Measurements from ENCODE around the gene BRCA2. TPM values are rescaled to one million over a fixed set of nuclear protein-coding genes. Genes with fewer than 3 reads are reported as not detected.
A peak's percentile ranks its signal among the peaks of the same experiment; 100 is the strongest.

The BRCA2 gene
- total RNA-seq, 1 donor from 2014 or later: 2.1 TPM

GRCh38 chr13:32381539-32381938 lies 66.2 kb downstream of the BRCA2 start:
- DNase-seq (ENCODE audit: low spot score): no peak

DNA sequence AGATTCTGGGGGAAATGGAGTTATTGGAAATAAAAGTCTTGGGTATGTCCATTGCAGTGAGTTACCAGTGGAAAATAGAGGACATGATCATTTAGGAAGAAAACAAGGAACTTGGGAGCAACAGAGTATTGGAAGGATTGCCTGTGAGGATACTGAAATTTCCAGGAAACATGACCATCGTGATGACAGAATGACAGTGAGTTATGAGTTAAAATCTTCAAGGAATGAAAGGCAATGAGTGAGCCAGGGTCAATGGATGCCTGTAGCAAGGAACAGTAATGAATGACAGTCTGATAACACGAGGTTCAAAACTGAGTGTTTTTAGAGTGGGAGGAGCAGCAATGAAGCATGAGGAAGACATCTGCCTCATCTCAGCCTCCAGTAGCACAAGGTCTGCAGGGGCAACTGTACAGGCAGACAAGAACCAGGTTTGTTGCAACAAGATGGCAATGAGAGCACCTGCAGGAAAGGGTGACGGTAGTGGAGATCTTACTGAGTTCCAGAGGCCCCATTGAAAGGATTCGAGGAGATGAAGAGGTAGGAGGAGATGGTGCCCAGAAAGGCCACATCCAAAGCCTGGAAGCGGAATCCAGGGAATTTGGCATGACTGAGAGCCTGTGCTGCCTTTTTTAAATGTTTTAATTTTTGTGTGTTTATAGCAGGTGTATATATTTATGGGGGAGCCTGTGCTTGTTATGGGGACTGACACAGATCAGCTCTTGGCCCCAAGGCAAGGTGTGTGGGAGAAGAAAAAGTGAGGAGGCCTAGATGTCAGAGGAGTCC lies 68.7 kb downstream of the BRCA2 start:
- DNase-seq (ENCODE audit: low spot score): no peak

DNA sequence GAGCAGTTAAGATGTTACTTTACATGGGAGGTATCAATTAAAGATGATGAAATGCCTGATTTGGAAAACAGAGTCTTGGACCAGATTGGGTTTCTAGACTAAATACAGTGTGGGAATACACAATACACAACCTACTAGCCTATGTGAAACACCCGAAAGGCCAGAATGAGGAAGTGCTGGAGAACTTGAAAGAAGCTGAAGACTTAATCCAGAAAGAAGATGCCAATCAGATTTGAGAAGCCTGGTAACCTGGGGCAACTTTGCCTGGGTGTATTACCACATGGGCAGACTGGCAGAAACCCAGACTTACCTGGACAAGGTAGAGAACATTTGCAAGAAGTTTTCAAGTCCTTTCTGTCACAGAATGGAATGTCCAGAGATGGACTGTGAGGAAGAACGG lies 69.4 kb downstream of the BRCA2 start:
- DNase-seq (ENCODE audit: low spot score): no peak

- DNase-seq (ENCODE audit: low spot score): no peak
These were observed 70.1 kb downstream of the BRCA2 start for GRCh38 chr13:32385410-32385809.

- no peak for DNase-seq (ENCODE audit: low spot score)
These were observed 74.7 kb downstream of the BRCA2 start for GRCh38 chr13:32390048-32390447.

DNA sequence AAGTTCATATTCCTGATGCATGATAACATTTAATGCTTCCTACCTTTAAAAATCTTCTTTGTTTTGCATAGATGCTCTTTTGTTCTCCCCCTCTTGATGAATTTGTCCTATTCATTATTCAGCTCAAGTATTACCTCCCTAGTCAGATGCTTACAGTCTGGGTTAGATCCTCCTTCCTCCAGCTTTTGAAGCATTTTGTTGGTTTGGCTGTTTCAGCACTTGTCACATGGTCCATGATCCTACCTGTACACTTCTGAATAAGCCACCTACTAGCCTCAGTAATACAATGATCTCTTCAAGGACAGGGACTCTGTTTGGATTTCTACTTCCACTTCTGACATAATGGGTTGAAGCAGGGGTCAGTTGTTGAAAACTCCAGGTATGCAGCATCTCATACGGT lies 75.2 kb downstream of the BRCA2 start:
- no peak for DNase-seq (ENCODE audit: low spot score)

GRCh38 chr13:32391101-32391619 lies 75.9 kb downstream of the BRCA2 start:
- DNase-seq (ENCODE audit: low spot score): no peak

DNA sequence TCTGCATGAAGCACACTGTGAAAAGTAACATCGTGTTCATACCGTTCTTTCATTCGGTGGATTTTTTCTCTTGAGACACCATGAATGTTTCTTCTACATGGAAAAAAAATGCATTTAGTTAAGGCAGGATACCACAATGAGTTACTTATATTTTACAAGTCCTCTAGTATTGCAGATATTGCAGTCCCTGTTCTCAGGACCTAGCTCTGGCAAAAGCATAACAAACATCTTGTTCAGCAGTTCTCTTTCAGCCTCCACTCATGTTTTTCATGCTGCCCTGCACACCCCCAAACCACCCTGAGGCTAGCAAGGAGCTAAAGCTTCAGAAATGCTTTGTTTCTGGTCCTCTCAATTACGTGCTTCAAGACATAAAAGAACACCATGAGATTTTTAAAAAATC lies 87.8 kb downstream of the BRCA2 start:
- DNase-seq (ENCODE audit: low spot score): no peak

DNA sequence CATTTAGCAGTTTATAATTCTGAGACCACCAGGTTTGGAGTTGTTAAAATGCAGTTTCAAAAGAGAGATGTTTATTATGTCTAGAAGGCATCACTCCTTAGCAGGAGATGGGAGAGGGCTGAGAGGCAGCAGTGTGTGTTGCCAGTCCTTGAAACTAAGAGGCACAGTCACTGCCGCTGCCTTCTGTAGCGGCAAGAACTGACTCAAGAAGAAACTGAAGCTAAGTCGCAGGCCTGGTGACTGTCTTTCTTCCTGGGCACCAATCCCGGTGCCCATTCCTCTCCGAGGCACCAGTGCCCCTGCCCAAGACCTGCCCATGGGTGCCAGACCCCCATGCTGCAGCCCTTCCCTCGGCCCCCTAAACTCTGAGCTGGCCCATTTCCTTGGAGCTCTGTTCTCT lies 92.5 kb downstream of the BRCA2 start:
- DNase-seq (ENCODE audit: low spot score): no peak

DNA sequence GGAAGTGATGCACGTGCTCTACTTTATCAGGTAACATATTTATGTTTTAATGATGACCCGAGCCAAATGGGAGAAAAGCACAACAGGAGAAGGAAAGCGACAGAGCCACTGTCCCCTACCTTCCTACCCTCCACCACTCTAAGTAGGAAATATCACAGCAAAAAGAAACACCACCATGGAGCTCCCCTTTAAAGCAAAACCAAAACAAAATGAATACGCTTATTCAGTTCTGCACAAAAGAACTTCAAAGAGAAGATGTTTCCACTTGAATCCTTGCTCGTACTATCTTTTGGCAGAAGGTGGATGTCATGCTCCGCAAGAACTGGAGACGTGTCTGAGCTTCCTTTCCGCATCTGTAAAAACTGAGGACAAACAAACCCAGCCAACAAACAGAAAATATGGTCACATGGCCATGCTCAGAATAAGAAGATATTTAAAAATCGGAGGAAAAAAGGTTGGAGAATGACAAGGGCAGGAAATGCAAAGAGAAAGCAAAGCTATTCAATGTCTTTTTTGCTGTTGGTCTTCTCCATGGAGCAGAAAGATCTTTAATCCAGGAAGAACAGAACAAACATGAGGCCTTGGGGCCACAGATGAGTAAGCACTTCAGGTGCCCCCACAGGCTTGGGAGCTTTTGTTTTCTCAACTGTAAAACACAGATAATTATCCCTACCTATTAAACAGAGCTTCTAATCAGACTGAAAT lies 93.1 kb downstream of the BRCA2 start:
- no peak for DNase-seq (ENCODE audit: low spot score)

DNA sequence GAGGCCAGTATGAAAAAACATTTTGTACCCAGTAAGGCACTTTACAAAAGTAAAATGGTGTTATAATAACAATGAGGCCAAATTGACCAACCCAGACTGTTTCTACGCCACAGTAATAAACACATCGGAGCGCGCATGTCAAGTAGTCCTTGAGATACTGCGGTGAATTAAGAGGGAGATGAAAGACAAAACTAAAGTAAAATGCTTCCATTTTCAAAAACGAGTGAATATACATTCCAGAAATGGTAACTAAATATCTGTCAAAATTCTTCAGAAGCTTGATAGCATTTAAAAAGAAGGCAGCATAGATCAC lies 93.6 kb downstream of the BRCA2 start:
- no peak for DNase-seq (ENCODE audit: low spot score)

- DNase-seq (ENCODE audit: low spot score): peak; percentile 56
These were observed 94.5 kb downstream of the BRCA2 start for GRCh38 chr13:32409561-32410421.

DNA sequence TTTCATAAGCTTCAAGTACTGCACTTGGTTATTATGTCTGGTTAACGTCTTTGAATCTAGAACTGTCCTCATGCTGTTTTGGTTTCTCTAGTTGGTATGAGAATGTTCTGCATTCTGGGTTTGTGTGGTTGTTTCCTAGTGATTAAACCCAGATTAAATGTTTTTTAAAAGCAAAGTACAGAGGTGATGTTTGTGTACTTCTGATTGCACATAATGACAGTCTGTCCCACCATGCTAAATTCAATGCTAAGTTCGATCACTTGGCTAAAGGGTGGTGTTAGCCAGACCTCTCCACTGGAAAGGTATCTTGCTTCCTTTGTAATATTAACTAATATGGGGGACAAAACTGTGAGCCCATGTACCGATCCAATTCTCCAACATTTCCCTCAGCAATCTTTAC lies 98.0 kb downstream of the BRCA2 start:
- DNase-seq (ENCODE audit: low spot score): no peak

GRCh38 chr13:32414580-32414979 lies 99.3 kb downstream of the BRCA2 start:
- no peak for DNase-seq (ENCODE audit: low spot score)

DNA sequence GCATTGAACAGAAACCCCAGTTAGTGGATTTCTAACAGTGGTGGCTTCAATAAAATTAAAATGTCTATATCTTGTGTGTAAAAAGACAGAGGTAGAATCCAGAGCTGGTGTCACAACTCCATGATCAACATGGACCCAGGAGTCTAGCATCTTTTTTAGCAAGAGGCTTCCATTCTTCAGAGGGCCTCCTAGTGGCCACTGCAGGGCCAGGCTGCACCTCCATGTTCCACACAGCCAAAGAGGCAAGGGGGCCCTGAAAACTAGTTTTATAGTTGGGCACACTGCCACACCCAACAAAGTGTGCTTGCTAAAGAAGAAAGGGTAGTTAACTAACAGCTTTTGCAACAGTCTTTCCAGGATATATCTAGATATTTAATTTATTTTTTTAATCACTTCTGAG lies 99.7 kb downstream of the BRCA2 start:
- no peak for DNase-seq (ENCODE audit: low spot score)

- no peak for DNase-seq (ENCODE audit: low spot score)
These were observed 102.7 kb downstream of the BRCA2 start for GRCh38 chr13:32417995-32418394.

DNA sequence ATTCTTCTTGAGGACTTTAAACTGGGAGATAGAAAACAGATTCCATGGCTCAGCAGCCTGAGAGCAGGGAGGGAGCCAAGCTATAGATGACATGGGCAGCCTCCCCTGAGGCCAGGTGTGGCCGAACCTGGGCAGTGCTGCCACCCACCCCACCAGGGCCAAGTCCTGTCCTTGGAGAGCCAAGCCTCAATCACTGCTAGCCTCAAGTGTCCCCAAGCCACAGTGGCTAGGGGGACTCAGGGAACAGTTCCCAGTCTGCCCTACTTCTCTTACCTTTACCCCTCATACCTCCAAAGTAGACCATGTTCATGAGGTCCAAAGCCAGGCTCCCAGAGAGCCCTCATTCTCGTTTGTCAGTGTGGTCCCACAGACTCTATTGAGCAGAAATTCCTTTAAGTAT lies 104.6 kb downstream of the BRCA2 start:
- no peak for DNase-seq (ENCODE audit: low spot score)

- no peak for DNase-seq (ENCODE audit: low spot score)
These were observed 108.3 kb downstream of the BRCA2 start for GRCh38 chr13:32423592-32423991.

DNA sequence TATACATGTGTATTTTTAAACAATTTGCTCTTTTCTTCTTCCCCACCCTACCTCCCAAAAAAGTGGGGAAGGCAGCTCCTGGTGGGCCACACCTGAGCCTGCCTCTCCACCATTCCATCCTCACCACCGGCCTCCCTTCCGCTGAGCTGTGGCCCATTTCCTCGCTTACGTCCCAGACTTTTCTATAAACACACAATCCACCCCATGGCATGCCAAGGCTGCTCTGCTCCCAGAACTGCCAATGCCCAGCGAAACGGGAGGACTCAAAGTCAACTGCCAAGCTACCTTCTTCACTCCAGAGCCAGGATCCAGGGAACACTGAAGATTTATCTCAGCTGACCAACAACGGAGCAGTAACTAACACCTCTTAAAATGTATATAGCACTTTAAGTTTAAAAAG lies 109.8 kb downstream of the BRCA2 start:
- DNase-seq (ENCODE audit: low spot score): no peak

- DNase-seq (ENCODE audit: low spot score): no peak
These were observed 111.1 kb downstream of the BRCA2 start for GRCh38 chr13:32426191-32426989.

DNA sequence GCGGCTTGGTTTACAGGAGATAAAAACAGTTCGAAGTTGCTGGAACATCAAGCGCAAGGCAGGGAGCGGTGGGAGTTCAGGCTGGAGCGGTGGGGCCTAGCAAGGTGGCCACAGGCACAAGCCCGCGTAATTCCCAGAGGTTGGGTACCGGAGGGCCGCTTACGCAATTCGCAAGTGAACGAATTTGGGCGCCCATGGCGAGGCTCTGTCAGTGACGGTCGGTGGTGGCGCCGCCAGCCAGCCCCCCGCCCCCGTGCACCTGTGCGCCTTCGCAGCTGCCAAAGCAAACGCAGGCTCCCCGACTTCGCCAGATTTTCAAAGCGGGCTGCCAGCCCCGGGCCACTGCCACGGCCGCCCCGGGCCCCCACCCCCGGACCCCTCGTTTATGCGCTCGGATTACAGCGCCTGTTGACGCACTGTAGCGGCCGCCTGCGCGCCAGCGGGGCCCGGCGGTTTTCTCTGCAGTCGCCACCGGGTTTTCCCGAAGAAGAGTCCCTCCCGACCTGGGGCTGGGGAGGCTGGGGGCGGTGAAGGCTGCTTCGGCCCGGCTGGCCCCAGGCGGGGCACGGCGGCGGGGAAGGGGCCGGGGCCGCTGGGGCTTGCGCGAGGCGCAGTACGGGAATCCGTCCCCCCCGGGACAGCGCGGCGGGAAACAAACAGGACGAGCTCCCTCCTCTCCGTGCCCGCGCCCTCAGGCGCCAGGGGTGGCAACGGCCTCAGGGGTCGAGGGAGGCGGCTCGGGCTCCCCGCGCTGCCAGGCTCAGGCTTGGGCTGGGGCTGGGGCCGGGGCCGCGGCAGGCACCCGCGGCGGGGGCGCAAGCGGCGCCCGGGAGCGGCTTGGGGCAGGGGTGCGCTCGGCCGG lies 111.9 kb downstream of the BRCA2 start:
- DNase-seq (ENCODE audit: low spot score): peak; percentile 55

Measured in ureter (tissue), 1 donor.